Astrocyte (in vitro differentiated cells and primary cell): ENCODE measurements around the gene SCYGR1. TPM values are rescaled to one million over a fixed set of nuclear protein-coding genes. Genes with fewer than 3 reads are reported as not detected.

Source experiments
- DNase-seq: peaks from one replicate; pipeline ENCODE4 v3.0.0-alpha.2; 2010; ENCODE audit warnings: low read depth
- FAIRE-seq: peaks from 2 replicates; lab custom pipeline; 2011; peaks lifted over from hg19 to GRCh38; lab: Jason Lieb, UNC
- H2AFZ ChIP-seq: 2 replicates; pipeline ENCODE4 v1.6.0; 2012; ENCODE audit warnings: low read depth, low read length, inconsistent platforms
- H3K27ac ChIP-seq: 2 replicates; pipeline ENCODE4 v1.5.1; 2011; ENCODE audit warnings: low read depth, low read length, inconsistent platforms
- H3K27me3 ChIP-seq: 2 replicates; pipeline ENCODE4 v1.6.0; 2011; ENCODE audit warnings: low read length, inconsistent platforms; ENCODE audit not compliant: insufficient read depth
- H3K36me3 ChIP-seq: 2 replicates; pipeline ENCODE4 v1.5.1; 2011; ENCODE audit warnings: low read length, inconsistent platforms; ENCODE audit not compliant: insufficient read depth
- H3K4me1 ChIP-seq: 2 replicates; pipeline ENCODE4 v1.5.1; 2011; ENCODE audit warnings: low read length, inconsistent platforms; ENCODE audit not compliant: insufficient read depth
- H3K4me2 ChIP-seq: 2 replicates; pipeline ENCODE4 v1.6.0; 2012; ENCODE audit warnings: low read length, inconsistent platforms
- H3K4me3 ChIP-seq: 2 replicates; pipeline ENCODE4 v1.5.1; 2011; ENCODE audit warnings: low read depth, mild to moderate bottlenecking, low read length, inconsistent platforms; ENCODE audit not compliant: insufficient read depth
- H3K79me2 ChIP-seq: 2 replicates; pipeline ENCODE4 v1.6.0; 2012; ENCODE audit warnings: mild to moderate bottlenecking, low read length, inconsistent platforms; ENCODE audit not compliant: insufficient read depth
- H3K9ac ChIP-seq: 2 replicates; pipeline ENCODE4 v1.6.0; 2012; ENCODE audit warnings: mild to moderate bottlenecking, low read length, inconsistent platforms
- H3K9me3 ChIP-seq: 2 replicates; pipeline ENCODE4 v1.5.1; 2012; ENCODE audit warnings: low read depth, mild to moderate bottlenecking, low read length, inconsistent platforms; ENCODE audit not compliant: insufficient read depth
- H4K20me1 ChIP-seq: 2 replicates; pipeline ENCODE4 v1.6.0; 2012; ENCODE audit warnings: low read length, inconsistent platforms; ENCODE audit not compliant: insufficient read depth
- H3K27ac Mint-ChIP-seq: one replicate; pipeline ENCODE4 v1.8.0; 2021; ENCODE audit warnings: mild to moderate bottlenecking, mixed read lengths; ENCODE audit not compliant: unreplicated experiment
- H3K27me3 Mint-ChIP-seq: one replicate; pipeline ENCODE4 v1.8.0; 2021; ENCODE audit warnings: low read depth, mixed read lengths; ENCODE audit not compliant: unreplicated experiment
- H3K36me3 Mint-ChIP-seq: one replicate; pipeline ENCODE4 v1.8.0; 2021; ENCODE audit warnings: low read depth, mixed read lengths; ENCODE audit not compliant: unreplicated experiment
- H3K4me1 Mint-ChIP-seq: one replicate; pipeline ENCODE4 v1.8.0; 2021; ENCODE audit warnings: low read depth, mixed read lengths; ENCODE audit not compliant: unreplicated experiment
- H3K4me3 Mint-ChIP-seq: one replicate; pipeline ENCODE4 v1.8.0; 2021; ENCODE audit warnings: mild to moderate bottlenecking, moderate library complexity, mixed read lengths; ENCODE audit not compliant: unreplicated experiment
- H3K9me3 Mint-ChIP-seq: one replicate; pipeline ENCODE4 v1.8.0; 2021; ENCODE audit warnings: mild to moderate bottlenecking, mixed read lengths; ENCODE audit not compliant: unreplicated experiment
- CTCF ChIP-seq: IDR thresholded peaks from 2 replicates; pipeline ENCODE4 v1.5.1; 2011; ENCODE audit warnings: low read depth, mild to moderate bottlenecking, inconsistent platforms, low read length, moderate library complexity; ENCODE audit not compliant: insufficient read depth
- EZH2 ChIP-seq: IDR thresholded peaks from 2 replicates; pipeline ENCODE4 v1.6.1; 2012; ENCODE audit warnings: mild to moderate bottlenecking, low read length, inconsistent platforms; ENCODE audit not compliant: insufficient read depth
- total RNA-seq: library from RNA; stranded (reverse); gene quantifications from 2 replicates; pipeline ENCODE4 v1.2.1, GENCODE V29; 2021

Gene SCYGR1
- total RNA-seq, 1 donor from 2014 or later, result not detected

GRCh38 chr2:227376656-227377396 is 10.9 kb downstream of the SCYGR1 start:
- no peaks in the 10 kb centered on the region for H4K20me1 ChIP-seq
- no peak overlapping the region for H3K4me3 ChIP-seq
- FAIRE-seq, result no peak
- H3K4me3 Mint-ChIP-seq, result no peak overlapping the region
- H3K9me3 ChIP-seq, result no peaks in the 10 kb centered on the region
- H3K4me2 ChIP-seq, result no peak overlapping the region
- no peaks in the 10 kb centered on the region for H3K9me3 Mint-ChIP-seq
- no peaks in the 10 kb centered on the region for H3K36me3 Mint-ChIP-seq
- H3K9ac ChIP-seq, result no peak overlapping the region
- TF ChIP-seq CTCF, result no peak
- TF ChIP-seq EZH2, result no peak
- peaks cover 4% of the 10 kb centered on the region for H3K4me1 Mint-ChIP-seq
- no peak overlapping the region for H2AFZ ChIP-seq
- no peaks in the 10 kb centered on the region for H3K27me3 ChIP-seq
- H3K4me1 ChIP-seq, result no peaks in the 10 kb centered on the region
- no peaks in the 10 kb centered on the region for H3K36me3 ChIP-seq
- DNase-seq, result no peak
- no peak overlapping the region for H3K27ac ChIP-seq
- no peaks in the 10 kb centered on the region for H3K79me2 ChIP-seq
- H3K27ac Mint-ChIP-seq, result no peak overlapping the region
- no peaks in the 10 kb centered on the region for H3K27me3 Mint-ChIP-seq

GRCh38 chr2:227374158-227374557 is 13.6 kb downstream of the SCYGR1 start:
- no peaks in the 10 kb centered on the region for H4K20me1 ChIP-seq
- H3K36me3 ChIP-seq, result no peaks in the 10 kb centered on the region
- no peaks in the 10 kb centered on the region for H3K27me3 ChIP-seq
- no peak overlapping the region for H3K4me3 Mint-ChIP-seq
- H3K27me3 Mint-ChIP-seq, result no peaks in the 10 kb centered on the region
- H3K27ac ChIP-seq, result no peak overlapping the region
- no peaks in the 10 kb centered on the region for H3K9me3 ChIP-seq
- H3K79me2 ChIP-seq, result no peaks in the 10 kb centered on the region
- FAIRE-seq (no peak), DNase-seq (peak; percentile 95)
- no peak overlapping the region for H2AFZ ChIP-seq
- H3K9ac ChIP-seq, result no peak overlapping the region
- no peaks in the 10 kb centered on the region for H3K9me3 Mint-ChIP-seq
- H3K36me3 Mint-ChIP-seq, result no peaks in the 10 kb centered on the region
- peaks cover 13% of the 10 kb centered on the region for H3K4me1 ChIP-seq
- peaks cover 8% of the 10 kb centered on the region for H3K4me1 Mint-ChIP-seq
- TF ChIP-seq CTCF, result no peak
- TF ChIP-seq EZH2, result no peak
- H3K4me2 ChIP-seq, result peak overlapping the region; percentile 5
- no peak overlapping the region for H3K27ac Mint-ChIP-seq
- H3K4me3 ChIP-seq, result no peak overlapping the region

GRCh38 chr2:227373389-227373788 is 14.4 kb downstream of the SCYGR1 start:
- H3K4me1 ChIP-seq, result peaks cover 13% of the 10 kb centered on the region
- no peak overlapping the region for H3K27ac Mint-ChIP-seq

More at GRCh38 chr2:227373389-227373788, 14.4 kb downstream of the SCYGR1 start:
- no peak overlapping the region for H3K27ac ChIP-seq
- no peaks in the 10 kb centered on the region for H4K20me1 ChIP-seq
- H3K27me3 ChIP-seq, result no peaks in the 10 kb centered on the region
- Mint-ChIP-seq H3K27me3 (no peaks in the 10 kb centered on the region), H3K9me3 (no peaks in the 10 kb centered on the region), H3K4me3 (no peak overlapping the region), H3K36me3 (no peaks in the 10 kb centered on the region), H3K4me1 (peaks cover 8% of the 10 kb centered on the region)
- H3K79me2 ChIP-seq, result no peaks in the 10 kb centered on the region
- H3K9ac ChIP-seq, result no peak overlapping the region
- DNase-seq, result no peak
- no peak overlapping the region for H3K4me2 ChIP-seq
- no peaks in the 10 kb centered on the region for H3K36me3 ChIP-seq
- FAIRE-seq, result no peak
- H2AFZ ChIP-seq, result no peak overlapping the region
- no peaks in the 10 kb centered on the region for H3K9me3 ChIP-seq
- no peak overlapping the region for H3K4me3 ChIP-seq
- TF ChIP-seq EZH2 (no peak), CTCF (no peak)
